T-helper 2 cell treated with Interferon-gamma antibody and Interleukin-4, amounts not matched to agents 5 μg/mL and 100 μg/mL, for 36 hours (primary cell): ENCODE results near the gene HOXB9.
A peak's percentile ranks its signal among the peaks of the same experiment; 100 is the strongest.

Source experiments
- DNase-seq: peaks from one replicate; pipeline ENCODE4 v3.0.0; 2021; ENCODE audit warnings: low spot score
- H3K27ac Mint-ChIP-seq: one replicate; pipeline ENCODE4 v1.8.0; 2021; ENCODE audit warnings: mild to moderate bottlenecking, mixed read lengths
- H3K27me3 Mint-ChIP-seq: one replicate; pipeline ENCODE4 v1.8.0; 2021; ENCODE audit warnings: low read depth, mixed read lengths
- H3K36me3 Mint-ChIP-seq: one replicate; pipeline ENCODE4 v1.8.0; 2021; ENCODE audit warnings: low read depth, mixed read lengths
- H3K4me1 Mint-ChIP-seq: one replicate; pipeline ENCODE4 v1.8.0; 2021; ENCODE audit warnings: low read depth, mixed read lengths
- H3K4me3 Mint-ChIP-seq: one replicate; pipeline ENCODE4 v1.8.0; 2022; ENCODE audit warnings: mild to moderate bottlenecking, moderate library complexity, mixed read lengths
- H3K9me3 Mint-ChIP-seq: one replicate; pipeline ENCODE4 v1.8.0; 2021; ENCODE audit warnings: mixed read lengths

Gene HOXB9

GRCh38 chr17:48588528-48588927 is 37.6 kb downstream of the HOXB9 start:
- Mint-ChIP-seq H3K27me3 (peaks cover 85% of the 10 kb centered on the region), H3K4me3 (no peak overlapping the region), H3K4me1 (peaks cover 46% of the 10 kb centered on the region), H3K9me3 (no peaks in the 10 kb centered on the region), H3K27ac (no peak overlapping the region), H3K36me3 (no peaks in the 10 kb centered on the region)
- DNase-seq, result no peak

DNA sequence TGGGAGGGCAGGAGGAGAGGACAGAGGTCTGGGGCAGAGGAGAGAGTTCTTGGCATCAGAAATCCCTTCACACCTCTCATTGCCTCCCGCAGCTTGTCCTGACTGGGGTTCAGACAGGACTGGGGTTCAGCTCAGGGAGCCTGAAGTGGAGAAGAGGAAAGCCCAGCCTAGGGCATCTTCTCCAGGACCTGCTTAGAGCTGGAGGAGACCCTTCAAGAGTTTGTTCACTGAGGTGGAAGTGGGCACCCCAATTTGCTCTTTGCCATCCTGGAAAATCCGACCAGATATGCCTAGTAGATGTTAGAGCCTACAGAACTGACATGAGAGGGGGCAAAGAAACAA is 38.1 kb downstream of the HOXB9 start:
- Mint-ChIP-seq H3K4me3 (no peak overlapping the region), H3K36me3 (no peaks in the 10 kb centered on the region), H3K27me3 (peaks cover 85% of the 10 kb centered on the region), H3K27ac (no peak overlapping the region), H3K9me3 (no peaks in the 10 kb centered on the region), H3K4me1 (peaks cover 44% of the 10 kb centered on the region)
- DNase-seq, result no peak

- peaks cover 85% of the 10 kb centered on the region for H3K27me3 Mint-ChIP-seq
Measured at GRCh38 chr17:48587276-48588073, 38.7 kb downstream of the HOXB9 start.

DNA sequence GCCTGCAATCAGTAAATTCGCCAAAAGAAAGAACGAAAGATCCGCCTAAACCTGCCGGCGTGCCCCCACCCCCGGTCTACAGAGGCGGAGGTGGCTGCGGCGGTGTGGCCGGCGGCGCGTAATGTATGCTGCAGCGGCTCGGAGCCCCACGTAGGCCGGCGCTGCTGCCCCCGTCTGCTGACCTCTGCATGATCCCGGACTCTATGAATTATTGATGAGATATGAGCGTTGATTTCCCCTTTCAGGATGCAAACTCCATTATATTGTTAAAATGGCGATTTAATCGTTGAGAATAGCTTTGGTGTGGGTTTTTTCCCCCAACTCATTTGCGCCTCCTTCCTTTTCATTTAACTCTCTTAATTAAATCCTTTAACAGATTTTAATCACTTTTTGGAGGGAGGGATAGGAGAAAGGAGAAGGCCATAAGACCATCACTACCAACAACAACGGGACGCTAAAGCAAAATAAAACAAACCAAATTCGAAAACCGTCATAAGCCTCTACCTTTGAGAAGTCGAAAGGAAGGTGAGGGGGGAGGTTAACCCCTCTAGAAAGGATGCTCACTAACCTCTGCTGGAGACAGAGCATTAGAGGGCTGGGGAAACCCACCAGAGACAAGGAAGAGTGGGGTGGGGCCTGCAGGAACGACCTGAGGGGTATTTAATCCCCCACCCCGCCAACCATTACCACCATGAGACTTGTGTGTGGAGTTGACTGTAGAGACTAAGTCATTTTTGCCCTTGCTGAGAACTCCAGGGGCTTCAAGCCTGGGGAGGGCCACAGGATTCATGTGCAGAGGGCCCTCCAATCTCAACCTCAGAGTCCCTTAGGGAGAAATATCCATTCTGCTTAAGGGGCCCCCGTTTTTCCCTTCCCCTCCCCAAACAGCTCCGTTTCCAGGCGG is 39.6 kb downstream of the HOXB9 start:
- Mint-ChIP-seq H3K36me3 (no peaks in the 10 kb centered on the region), H3K27ac (no peak overlapping the region), H3K4me1 (peaks cover 43% of the 10 kb centered on the region), H3K9me3 (no peaks in the 10 kb centered on the region), H3K27me3 (peaks cover 84% of the 10 kb centered on the region), H3K4me3 (peak overlapping the region; percentile 89)
- DNase-seq, result peak; percentile 43

More at GRCh38 chr17:48587276-48588073, 38.7 kb downstream of the HOXB9 start:
- H3K4me3 Mint-ChIP-seq, result peak overlapping the region; percentile 35
- no peak for DNase-seq
- H3K9me3 Mint-ChIP-seq, result no peaks in the 10 kb centered on the region
- H3K27ac Mint-ChIP-seq, result no peak overlapping the region
- H3K36me3 Mint-ChIP-seq, result no peaks in the 10 kb centered on the region
- H3K4me1 Mint-ChIP-seq, result peaks cover 41% of the 10 kb centered on the region

DNA sequence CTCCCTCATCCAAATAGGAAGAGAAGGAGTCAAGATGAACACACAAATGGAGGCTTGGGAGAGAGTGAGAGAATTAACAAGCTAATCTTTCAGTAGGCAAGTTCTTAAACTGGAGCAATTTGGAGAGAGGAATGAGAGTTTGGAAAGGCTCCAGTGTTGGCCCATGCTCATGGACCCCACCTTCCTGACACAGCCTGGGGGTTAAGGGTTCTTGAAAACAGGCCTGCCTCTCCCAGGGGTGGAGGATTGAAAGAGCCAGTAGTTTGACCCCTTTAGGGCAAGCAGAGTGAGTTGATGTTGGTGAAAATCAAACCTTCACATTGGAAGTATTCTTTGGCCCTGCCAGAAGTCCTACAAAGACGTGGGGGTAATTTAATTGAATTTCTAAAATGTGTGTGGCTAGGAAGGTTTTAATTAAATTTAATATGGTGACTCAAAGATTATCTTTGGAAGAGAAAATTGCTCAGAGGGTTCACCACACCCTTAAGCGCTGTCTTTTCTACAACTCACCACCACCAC is 41.9 kb downstream of the HOXB9 start:
- Mint-ChIP-seq H3K9me3 (no peaks in the 10 kb centered on the region), H3K27me3 (peaks cover 86% of the 10 kb centered on the region), H3K4me3 (peak overlapping the region; percentile 89), H3K27ac (no peak overlapping the region), H3K36me3 (no peaks in the 10 kb centered on the region), H3K4me1 (peaks cover 53% of the 10 kb centered on the region)
- no peak for DNase-seq

GRCh38 chr17:48583708-48584222 is 42.4 kb downstream of the HOXB9 start:
- Mint-ChIP-seq H3K4me1 (peaks cover 59% of the 10 kb centered on the region), H3K9me3 (no peaks in the 10 kb centered on the region), H3K36me3 (peaks cover 3% of the 10 kb centered on the region), H3K27me3 (peaks cover 86% of the 10 kb centered on the region), H3K27ac (no peak overlapping the region), H3K4me3 (peak overlapping the region; percentile 14)
- no peak for DNase-seq

DNA sequence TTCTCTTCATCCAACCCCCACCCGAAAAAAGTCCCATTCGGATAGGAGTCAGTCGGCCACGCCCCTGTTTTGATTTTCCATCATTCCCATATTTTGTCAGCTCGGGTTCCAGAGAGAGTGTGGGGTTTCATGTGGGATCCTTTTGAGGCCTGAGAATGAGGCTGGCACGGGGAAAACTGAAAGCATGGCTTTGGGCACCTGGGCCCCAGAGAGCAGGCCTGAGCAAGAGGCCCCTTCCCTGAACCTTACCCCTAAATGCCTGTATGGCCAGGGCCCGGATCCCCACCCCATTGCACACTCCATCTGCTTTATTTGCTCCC is 43.4 kb downstream of the HOXB9 start:
- H3K27ac Mint-ChIP-seq, result no peak overlapping the region
- H3K9me3 Mint-ChIP-seq, result no peaks in the 10 kb centered on the region
- peaks cover 59% of the 10 kb centered on the region for H3K4me1 Mint-ChIP-seq
- peaks cover 7% of the 10 kb centered on the region for H3K36me3 Mint-ChIP-seq
- no peak for DNase-seq
- peaks cover 78% of the 10 kb centered on the region for H3K27me3 Mint-ChIP-seq
- H3K4me3 Mint-ChIP-seq, result peak overlapping the region; percentile 66

DNA sequence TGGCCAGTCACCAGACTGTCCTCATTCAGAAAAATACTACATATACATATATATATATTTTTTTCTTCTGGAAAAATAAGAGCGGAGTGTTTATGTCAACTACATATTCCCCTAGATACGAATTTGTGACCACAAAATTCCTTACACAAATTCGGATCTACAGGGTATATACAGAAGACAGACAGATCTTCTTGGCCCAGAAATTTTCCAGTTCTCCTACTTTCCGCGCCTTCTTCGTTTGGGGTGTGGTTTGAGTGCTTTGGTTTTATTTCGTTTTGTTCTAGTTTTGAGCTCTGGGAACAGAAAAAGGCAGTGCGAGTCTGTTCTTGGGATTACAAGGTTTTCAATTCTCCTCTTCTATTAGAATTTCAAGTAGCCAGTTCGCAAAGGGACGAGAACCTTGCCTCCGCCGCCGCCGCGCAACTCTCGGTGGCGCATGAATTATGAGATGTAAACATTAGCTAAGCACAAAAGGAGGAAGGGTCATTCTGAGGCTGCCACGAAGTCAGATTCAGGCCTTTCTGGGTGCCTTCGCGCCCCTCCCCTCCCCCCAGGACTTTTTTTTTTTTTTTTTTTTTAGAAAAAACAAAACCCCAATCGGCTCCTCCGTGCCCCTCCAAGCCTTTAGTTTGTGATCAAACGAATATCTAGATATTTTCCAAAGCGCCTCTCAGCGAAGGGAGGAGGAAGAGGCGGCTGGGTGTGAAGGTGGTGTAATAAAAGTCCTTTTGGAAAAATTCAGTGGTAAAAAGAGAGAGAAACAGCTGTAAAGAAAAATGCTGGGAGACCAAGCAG is 46.2 kb downstream of the HOXB9 start:
- Mint-ChIP-seq H3K4me3 (peak overlapping the region; percentile 93), H3K4me1 (peaks cover 51% of the 10 kb centered on the region), H3K27ac (no peak overlapping the region), H3K9me3 (no peaks in the 10 kb centered on the region), H3K27me3 (peaks cover 54% of the 10 kb centered on the region), H3K36me3 (peaks cover 11% of the 10 kb centered on the region)
- no peak for DNase-seq

DNA sequence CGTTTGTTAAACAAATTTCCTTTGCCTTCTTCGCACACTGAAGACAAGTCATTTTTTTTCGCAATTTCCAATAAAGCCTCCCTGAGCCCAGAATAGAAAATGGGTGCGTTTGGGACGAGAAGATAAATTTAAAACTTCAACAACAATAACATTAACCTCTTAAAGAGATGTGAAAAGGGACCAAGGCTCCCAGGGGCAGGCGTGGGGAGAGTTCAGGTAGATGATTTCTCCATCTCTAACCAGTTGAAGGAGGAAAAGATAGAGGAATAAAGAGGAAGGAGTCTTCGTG is 46.7 kb downstream of the HOXB9 start:
- DNase-seq, result no peak
- Mint-ChIP-seq H3K27me3 (peaks cover 54% of the 10 kb centered on the region), H3K27ac (no peak overlapping the region), H3K4me1 (peaks cover 47% of the 10 kb centered on the region), H3K9me3 (no peaks in the 10 kb centered on the region), H3K36me3 (peaks cover 11% of the 10 kb centered on the region), H3K4me3 (peak overlapping the region; percentile 93)

- peak; percentile 23 for DNase-seq
- peaks cover 11% of the 10 kb centered on the region for H3K36me3 Mint-ChIP-seq
- H3K27ac Mint-ChIP-seq, result peak overlapping the region; percentile 78
- no peaks in the 10 kb centered on the region for H3K9me3 Mint-ChIP-seq
- peaks cover 52% of the 10 kb centered on the region for H3K27me3 Mint-ChIP-seq
- peak overlapping the region; percentile 93 for H3K4me3 Mint-ChIP-seq
- peaks cover 43% of the 10 kb centered on the region for H3K4me1 Mint-ChIP-seq
Measured at GRCh38 chr17:48578616-48579470, 47.3 kb downstream of the HOXB9 start.

DNA sequence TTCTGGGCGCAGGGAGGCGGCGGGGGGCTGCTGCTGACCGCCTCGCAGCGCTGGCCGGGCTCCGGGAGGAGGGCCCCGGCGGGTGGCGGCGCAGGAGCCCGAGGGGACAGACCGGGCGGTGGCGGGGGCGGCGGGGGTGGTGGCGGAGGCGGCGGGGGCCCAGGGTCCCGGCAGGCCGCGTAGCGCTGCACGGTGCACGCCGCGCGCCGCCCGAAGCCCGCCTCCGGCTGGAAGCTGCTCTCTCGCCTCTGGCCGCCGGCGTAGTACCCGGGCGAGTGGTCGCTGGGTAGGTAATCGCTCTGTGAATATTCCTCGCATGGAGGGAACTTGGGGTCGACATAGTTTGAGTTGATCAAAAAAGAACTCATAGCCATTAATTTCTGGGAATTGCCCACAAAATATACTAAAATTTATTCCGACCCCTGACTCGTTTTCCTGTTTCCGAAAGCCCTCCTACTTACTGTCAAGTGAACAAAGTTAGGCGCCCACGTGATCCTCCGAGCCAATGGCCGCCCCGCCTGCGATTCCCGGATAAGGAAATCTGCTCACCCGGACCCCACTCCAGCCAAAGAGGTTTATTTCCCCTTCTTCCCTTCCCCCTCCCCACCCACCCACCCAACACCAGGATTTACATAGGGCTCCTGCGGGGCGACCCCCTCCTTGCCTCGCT is 48.1 kb downstream of the HOXB9 start, which contains the start of gene HOXB4:
HOXB4 (minus strand) TSS at position 405 of the 670 bp plus-strand sequence; CDS start at position 374, 31 bp downstream.
- Mint-ChIP-seq H3K27me3 (peaks cover 49% of the 10 kb centered on the region), H3K27ac (peak within 1 kb of the TSS; percentile 78), H3K9me3 (no peaks in the 10 kb centered on the region), H3K36me3 (peaks cover 14% of the 10 kb centered on the region), H3K4me3 (peak within 1 kb of the TSS; percentile 93), H3K4me1 (peaks cover 45% of the 10 kb centered on the region)
- peak; percentile 72 for DNase-seq

DNA sequence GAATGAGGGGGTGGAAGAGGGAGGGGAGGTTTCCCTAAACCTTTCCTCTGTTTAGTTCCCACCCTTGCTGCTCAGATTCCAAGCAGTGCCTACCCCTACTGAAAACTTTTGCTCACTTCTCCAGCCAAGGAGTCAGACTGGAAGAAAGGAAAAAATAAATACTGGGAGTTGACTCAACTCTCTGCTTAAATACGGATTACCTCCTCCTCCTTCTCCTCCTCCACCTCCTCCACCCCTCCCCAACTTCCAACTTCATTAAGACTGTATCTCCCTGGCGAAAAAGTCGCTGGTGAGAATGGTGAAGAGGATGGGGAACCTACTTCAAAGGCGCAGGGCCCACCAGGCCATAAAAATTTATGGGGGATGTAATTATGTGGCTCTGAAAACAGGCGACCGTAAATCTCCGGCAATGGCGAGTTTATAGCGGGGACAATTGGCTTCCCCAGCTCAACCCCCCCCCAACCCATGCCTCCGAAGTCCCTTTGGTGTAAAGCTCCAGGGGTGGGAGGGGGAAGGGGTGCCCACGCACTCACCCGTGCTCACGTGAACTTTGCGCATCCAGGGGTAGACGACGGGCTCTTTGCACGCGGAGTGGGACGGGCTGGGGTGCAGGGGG is 48.7 kb downstream of the HOXB9 start:
- H3K27me3 Mint-ChIP-seq, result peaks cover 42% of the 10 kb centered on the region
- no peak for DNase-seq
- peaks cover 43% of the 10 kb centered on the region for H3K4me1 Mint-ChIP-seq
- H3K4me3 Mint-ChIP-seq, result peak overlapping the region; percentile 91
- H3K36me3 Mint-ChIP-seq, result peaks cover 15% of the 10 kb centered on the region
- no peaks in the 10 kb centered on the region for H3K9me3 Mint-ChIP-seq
- H3K27ac Mint-ChIP-seq, result peak overlapping the region; percentile 57
